GM10248 (cell line): Measurements from ENCODE around the gene BMP6.

ENCODE experiments used
- CTCF ChIA-PET: fragments of 300-600 bp; sonication (Branson Sonifier 250); formaldehyde crosslinking; extraction: SDS; loops from one replicate; lab custom pipeline; 2021; ENCODE audit warnings: antibody characterized with exemption; lab: Yijun Ruan, JAX
- POLR2A ChIA-PET: fragments of 350-650 bp; sonication (Branson Sonifier 250); formaldehyde crosslinking; extraction: SDS; loops from one replicate; lab custom pipeline; 2020; ENCODE audit warnings: antibody characterized with exemption; lab: Yijun Ruan, JAX
- DNase-seq: peaks from one replicate; pipeline ENCODE4 v3.0.0; 2012; ENCODE audit errors: extremely low spot score
- CTCF ChIP-seq: IDR thresholded peaks from 2 replicates; pipeline ENCODE4 v1.5.1; 2012; ENCODE audit warnings: mild to moderate bottlenecking, low read depth; ENCODE audit errors: extremely low read depth, missing control alignments, control extremely low read depth

The BMP6 gene

GRCh38 chr6:7836371-7837026 lies 110.6 kb downstream of the BMP6 start:
- CTCF ChIA-PET, result no interaction called here
- no peak for DNase-seq
- POLR2A ChIA-PET, result no interaction called here
- no peak for TF ChIP-seq CTCF

- no peak for TF ChIP-seq CTCF
- no peak for DNase-seq
- ChIA-PET CTCF (interaction anchor here (1.1 to 1.5 kb wide), 2 partner anchors 11 to 13 kb away, joined by 3 to 5 read pairs; no protein-coding TSS in a partner anchor), POLR2A (no interaction called here)
Observed at GRCh38 chr6:7841781-7842468, 116.0 kb downstream of the BMP6 start.

GRCh38 chr6:7846966-7847818 lies 121.3 kb downstream of the BMP6 start:
- no peak for TF ChIP-seq CTCF
- no peak for DNase-seq
- ChIA-PET CTCF (no interaction called here), POLR2A (no interaction called here)

- ChIA-PET POLR2A (no interaction called here), CTCF (no interaction called here)
- DNase-seq, result no peak
- TF ChIP-seq CTCF, result no peak
Observed at GRCh38 chr6:7848229-7848628, 122.3 kb downstream of the BMP6 start.

- ChIA-PET CTCF (no interaction called here), POLR2A (no interaction called here)
- no peak for DNase-seq
- TF ChIP-seq CTCF, result no peak
Observed at GRCh38 chr6:7851780-7852179, 125.9 kb downstream of the BMP6 start.

GRCh38 chr6:7859591-7859990 lies 133.7 kb downstream of the BMP6 start:
- DNase-seq, result no peak
- ChIA-PET POLR2A (no interaction called here), CTCF (interaction anchor here (0.7 kb wide), 1 partner anchor 12 kb away, joined by 4 read pairs; no protein-coding TSS in a partner anchor)
- no peak for TF ChIP-seq CTCF
